ENCODE measurements around the gene OPN4.

The OPN4 gene

DNA sequence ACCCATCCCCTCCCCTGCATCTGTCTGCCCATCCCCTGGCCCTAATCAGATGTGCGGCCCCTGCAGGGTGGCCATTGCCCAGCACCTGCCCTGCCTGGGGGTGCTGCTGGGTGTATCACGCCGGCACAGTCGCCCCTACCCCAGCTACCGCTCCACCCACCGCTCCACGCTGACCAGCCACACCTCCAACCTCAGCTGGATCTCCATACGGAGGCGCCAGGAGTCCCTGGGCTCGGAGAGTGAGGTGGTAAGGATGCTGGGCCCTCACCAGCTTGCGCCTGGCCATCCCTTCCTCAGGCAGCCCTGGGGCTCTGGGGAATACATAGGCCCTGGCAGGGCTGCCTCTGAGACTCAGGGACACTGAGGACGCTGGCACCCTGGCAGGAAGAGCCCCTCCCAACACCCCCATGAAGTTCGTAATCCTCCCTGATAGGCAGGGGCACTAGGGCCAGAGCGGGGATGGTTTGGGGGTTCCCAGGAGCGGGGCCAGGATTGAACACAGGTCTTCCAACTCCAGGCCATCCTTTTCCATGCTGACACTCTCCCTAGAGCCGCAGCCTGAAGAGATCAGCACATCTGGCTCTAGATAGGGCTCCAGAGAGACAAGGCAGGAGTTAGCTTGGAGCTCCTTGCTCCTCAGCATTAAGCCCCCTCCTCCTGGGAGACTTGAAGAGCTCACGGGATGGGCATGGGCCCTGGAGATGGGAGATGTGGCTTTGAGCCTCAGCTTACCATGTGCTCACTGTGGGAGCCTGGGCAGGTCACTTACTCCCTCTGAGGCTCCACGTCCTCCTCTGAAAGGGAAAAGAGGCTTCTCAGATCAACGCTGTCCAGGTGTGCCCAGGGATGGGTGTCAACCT lies 8.1 kb downstream of the OPN4 start:
- no peak for DNase-seq (ENCODE audit: low spot score)

DNA sequence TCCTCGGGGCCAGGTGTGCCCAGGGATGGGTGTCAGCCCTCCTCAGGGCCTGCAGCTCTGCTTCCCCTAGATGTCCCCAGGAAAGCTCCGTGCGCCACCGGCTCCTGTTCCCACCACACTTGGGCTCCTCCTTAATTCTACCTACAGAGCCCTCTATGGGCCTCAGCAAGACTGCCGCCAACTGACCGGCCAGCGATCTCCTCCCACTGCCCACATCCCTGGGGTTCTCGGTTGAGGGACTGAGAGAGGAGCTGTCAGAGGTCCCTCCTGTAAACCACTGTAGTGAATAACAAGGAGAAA lies 8.6 kb downstream of the OPN4 start:
- DNase-seq (ENCODE audit: low spot score), result no peak

DNA sequence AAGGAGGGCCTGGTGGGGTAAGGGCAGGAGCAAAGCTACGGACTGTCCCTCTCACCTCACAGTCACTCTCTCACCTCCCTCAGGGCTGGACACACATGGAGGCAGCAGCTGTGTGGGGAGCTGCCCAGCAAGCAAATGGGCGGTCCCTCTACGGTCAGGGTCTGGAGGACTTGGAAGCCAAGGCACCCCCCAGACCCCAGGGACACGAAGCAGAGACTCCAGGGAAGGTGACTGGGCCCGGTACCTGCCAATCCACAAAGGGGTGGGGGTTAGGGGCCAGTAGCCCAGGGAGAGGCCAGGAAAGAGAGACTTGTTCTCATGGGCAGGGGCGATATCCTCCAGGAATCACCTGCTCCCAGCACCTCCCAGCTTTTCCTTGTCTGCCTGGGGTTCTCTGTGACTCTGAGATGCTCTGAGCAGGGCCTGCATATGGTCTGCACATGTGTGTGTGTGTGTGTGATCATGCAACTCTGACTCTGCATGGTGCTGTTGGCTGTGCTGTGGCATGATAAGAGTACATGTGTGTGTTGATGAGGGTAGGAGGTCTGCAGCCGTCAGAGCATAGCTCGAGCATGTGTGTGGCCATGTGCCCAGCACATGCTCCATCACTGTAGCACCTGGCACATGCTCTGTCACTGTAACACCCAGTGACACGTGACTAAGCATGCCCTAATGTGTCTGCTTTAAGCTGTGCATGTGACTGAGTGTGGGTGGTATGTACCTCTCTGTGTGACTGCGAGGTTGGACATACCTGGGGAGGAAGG lies 9.4 kb downstream of the OPN4 start:
- no peak for DNase-seq (ENCODE audit: low spot score)

DNA sequence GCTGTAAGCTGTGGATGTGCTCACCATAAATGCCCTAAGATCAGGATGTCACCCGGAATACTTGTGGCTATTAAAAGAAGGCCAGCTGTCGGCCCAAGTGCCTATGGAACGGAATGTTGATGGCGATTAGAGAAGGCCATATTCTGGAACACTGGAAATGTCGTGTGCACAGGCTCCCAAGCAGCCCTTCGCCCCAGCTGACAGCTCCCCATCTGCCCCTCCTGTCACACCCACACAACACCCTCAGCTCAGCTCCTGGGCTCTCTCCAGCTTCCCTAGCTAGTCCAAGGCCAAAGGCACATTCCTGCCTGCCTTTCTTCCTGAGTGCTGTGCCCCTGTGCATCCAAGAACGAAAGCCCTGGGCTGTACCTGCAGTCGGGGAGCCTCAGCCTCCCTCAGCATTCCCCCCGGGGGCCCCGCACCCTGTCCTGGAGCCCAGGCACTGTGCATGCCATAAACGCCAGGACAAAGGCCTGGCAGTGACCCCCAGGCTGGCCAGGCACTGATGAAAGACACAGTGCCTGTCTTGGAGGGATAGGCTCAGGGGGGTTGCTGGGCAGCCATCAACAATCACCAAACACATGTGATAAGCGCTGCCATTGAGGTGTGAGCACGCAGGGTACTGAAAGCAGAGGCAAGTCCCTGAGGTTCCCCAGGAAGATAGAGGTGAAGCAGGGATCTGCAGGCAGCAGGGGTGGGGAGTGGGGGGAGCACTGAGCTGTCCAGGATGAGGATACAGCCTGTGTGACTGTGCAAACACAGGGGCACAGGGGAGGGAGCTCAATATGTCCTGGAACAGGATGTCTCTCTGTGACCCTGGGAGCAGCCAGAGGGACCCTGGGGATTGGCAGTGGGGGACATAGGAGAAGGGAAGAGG lies 10.2 kb downstream of the OPN4 start:
- DNase-seq (ENCODE audit: low spot score), result no peak

DNA sequence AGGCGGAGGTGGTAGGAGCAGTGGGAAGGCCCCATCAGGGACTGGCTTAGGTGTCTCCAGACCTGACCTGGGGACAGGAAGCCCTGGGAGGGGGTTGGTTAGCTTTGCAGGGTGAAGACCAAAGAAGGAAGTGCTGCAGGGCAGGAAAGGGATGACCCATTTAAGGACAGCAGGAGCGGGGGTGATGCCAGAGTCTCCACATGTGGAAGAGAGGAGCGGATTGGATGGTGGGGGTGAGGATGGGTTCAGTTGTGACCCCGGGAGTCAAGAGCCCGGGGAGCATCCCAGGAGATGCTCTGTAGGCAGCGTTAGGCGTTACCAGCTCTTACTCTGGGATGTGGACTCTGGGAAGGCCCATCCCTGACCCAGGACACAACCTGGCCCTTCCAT lies 10.9 kb downstream of the OPN4 start:
- no peak for DNase-seq (ENCODE audit: low spot score)

DNA sequence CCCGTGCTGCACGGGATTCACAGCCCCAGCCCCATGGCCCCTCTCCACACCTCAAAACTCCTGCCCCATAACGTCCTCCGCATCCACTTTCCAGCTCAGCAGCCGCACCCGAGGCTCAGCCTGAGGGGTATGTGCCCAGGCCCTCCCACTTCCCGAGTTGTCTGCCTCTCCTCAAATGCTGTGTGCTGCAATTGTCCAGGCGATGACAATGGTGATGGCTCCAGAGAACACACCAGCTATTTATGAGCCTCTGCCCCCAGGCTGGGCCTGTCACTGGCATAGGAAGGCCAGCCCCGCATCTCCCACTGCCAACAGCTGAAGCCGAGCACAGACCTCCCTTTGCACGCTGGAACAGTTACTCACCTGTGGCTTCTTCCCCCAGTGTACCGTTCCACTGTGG lies 11.5 kb downstream of the OPN4 start:
- no peak for DNase-seq (ENCODE audit: low spot score)

DNA sequence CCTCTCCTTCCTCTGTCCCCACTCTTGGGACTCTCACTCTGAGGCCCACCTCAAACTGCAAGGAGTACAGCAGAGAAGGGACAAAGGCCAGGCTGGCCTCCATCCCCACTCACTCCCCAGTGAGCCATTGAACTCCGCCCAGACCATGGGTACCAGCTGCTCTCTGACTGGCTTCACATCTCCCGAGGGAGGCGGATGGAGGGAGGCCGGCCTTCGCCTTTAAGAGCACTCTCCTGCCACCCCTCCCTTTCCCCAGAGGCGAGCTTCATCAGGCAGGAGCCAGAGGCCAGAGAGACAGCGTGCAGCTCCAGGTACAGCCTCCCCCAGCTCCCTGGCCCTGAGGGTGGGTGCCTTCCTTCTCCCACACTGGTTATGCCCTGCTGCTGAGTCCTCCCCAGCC lies 12.2 kb downstream of the OPN4 start:
- DNase-seq (ENCODE audit: low spot score), result no peak

DNA sequence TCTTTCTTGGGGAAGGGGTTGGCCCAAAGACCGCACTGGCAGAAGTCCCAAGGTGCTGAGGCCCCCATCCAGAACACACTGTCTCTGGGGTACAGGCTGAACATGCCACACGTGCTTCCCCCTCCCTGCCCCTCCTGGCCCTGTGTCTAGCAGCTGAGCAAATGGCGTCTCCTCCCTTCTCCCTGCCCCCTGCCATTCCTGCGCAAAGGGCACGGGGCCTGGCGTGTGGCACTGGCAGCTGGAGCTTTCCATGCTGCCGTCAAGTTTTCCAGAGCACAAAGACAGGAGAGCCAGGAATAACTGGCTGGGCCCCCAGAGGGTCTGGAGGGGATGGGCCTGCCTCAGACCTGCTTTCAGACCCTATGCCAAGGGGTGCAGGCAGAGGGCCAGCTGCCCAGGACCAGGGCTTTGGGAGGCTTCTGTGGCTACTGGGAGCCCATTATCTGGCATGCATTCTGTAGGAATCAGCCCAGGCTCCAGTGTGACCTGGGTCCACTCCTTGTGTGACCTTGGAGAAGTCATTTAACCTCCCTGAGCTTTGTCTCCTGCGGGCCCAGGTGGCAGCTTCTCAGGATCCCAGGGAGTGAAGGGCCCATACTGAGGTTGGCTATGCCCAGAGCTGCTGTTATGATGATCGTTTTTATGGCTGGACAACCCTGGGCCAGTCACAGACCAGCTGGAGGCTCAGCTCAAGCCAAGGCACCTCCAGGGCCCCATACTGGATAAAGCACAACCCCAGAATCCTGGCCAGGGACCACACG lies 13.3 kb downstream of the OPN4 start:
- DNase-seq (ENCODE audit: low spot score), result no peak

DNA sequence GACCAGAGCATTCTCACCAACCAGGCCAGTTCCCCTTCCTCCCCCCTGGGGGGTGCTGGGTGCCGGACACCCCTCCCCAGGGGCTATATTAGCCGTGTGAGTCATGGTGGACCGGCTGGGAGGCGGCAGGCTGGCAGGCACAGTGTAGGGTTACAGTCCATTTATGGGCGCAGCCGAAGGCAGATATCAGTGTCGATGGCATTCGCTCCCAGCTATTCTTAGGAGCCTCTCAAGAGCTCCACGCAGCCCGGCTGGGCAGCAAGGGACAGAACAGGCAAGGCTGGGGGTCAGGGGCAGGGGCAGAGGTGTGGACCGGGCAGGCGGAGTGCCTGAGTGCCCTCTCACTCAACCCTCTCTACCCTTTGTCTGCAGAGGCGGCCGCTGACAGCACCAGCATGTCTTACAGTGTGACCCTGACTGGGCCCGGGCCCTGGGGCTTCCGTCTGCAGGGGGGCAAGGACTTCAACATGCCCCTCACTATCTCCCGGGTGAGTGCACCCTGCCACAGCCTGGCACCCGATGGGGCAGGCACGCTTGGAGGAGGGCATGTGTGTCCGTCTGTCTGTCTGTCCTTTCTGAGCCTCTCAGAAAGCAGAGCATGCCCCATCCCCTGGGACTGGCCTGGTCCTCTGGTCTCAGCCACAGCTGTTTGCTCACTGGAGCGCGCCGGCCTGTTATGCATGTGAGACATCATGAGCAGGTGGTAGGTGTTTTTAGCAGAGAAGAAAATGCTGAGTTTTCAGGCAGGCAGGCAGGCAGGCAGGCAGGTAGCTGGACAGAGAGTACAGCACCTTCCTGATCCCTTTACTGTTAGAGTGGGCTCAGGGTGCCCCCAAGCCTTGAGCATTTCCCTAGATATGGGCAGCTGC lies 14.2 kb downstream of the OPN4 start, which contains the start of gene LDB3:
LDB3 (plus strand) TSS at position 215 of the 869 bp plus-strand sequence; CDS start at position 396, 181 bp downstream.
- DNase-seq (ENCODE audit: low spot score), result no peak

DNA sequence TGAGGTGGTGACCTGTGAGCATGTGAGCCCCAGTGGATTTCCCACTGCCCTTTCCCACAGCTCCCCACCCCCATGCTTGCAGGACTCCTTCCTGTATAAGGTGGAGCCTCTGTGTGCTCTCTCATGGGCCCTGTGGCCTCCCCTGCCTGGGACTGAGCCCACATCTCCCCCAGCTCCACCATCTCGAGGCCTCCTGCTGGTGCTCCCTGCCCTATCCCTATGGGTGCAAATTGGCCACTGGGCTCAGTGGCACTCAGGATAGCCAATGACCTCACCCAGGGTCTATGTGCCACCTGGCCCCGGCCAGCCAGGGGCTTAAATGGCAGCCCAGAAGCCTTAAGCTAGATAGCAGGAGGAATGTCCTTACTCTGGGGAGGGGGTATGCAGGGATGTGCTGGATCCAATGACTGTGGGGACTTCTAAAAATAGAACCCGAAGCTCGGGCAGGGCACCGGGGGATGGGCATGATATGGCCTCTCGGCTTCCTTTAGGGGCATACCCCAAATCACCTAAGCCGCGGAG lies 16.0 kb downstream of the OPN4 start:
- no peak for DNase-seq (ENCODE audit: low spot score)

DNA sequence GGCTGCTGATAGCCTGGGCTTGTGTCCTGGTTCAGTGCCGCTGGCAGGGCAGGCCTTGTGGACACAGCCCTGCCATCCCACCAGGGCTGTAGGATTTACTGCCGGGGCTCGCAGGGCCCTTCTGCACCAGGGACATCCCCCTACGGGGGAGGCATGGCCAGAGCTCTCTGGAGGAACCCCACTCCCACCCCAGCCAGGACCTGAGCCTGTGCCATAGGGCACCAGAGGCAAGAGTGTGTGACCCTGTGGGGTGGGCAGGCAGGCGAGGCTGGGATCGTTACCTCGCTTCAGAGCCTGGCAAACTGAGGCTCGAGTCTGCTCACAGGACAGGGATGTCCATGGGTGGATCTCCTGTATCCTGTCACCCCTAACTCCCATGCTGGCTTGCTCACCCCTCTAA lies 16.5 kb downstream of the OPN4 start:
- DNase-seq (ENCODE audit: low spot score), result no peak

DNA sequence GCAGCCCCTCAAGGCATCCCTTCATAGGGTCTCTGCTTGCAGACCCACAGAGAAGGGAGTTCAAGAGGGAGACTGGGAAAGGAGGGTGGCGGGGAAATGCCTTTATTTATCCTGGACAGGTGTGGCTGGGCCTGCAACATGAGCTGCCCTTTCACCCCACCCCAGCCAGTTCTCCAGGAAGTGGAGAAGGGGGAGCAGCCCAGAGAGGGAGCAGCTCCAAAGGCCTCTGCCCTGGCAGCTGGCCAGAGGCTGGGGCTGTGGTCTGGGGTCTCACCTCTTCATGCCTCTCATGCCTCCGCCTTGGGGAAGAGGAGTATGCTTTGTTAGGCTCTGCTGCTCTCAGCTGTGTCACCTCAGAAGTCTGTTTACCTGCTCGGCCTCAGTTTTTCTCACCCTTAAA lies 17.1 kb downstream of the OPN4 start:
- DNase-seq (ENCODE audit: low spot score), result no peak

DNA sequence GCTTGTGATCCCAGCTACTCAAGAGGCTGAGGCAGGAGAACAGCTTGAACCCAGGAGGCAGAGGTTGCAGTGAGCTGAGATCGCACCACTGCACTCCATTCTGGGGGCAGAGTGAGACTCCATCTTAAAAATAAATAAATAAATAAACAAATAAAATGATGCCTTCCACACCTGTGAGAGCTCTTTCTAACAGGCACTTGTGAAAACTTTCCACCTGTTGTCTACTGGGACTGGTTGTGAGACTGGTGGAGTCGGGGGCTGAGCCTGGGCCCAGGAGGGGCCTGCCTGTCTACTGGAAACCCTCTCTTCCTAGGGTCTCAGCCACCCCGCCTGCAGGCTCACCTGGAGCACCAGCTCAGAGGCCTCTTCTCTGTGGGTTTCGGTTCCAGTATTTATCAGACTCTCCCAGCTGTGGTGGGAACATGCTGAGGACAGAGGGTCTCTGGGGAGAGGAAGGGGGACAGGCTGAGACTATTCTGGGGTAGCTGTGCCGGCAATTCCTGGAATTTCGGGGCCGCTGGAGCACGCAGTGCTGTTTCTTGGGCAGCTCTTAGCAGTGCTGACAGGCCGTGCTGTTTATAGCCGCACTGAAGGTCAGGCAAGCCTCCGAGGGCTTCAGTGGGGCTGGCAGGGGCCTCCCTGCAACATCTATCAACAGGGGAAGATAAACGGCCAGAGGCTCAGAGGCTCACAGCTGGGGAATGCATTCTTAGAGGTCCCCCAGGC lies 17.8 kb downstream of the OPN4 start:
- DNase-seq (ENCODE audit: low spot score), result no peak

DNA sequence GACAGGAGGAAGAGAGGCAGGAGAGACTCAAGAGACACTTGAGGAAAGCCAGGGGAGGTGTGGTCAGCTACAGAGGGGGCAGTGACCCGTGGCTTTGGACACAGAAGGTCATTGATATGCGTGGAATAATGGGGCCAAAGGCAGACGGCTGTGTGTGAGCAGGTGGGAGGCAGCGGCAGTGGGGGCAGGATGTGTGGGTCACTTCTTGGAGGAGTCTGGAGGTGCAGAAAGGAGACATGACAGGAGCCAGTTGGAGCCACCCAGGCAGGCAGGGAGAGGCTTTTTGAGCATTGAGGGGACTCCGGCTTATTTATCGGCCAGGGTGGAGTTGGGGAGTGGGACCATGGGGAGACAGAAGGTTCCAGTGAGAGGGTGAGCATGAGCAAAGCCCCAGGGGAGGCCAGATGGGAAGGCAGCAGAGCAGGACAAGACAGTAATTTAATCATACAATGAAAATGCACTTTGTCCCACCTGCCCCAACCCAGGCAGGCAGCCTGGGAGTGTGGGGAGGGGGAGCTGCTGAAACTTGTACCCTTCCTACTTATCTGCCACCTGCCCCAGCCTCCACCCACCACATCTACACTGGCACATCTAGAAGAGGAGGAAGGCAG lies 19.0 kb downstream of the OPN4 start:
- no peak for DNase-seq (ENCODE audit: low spot score)

DNA sequence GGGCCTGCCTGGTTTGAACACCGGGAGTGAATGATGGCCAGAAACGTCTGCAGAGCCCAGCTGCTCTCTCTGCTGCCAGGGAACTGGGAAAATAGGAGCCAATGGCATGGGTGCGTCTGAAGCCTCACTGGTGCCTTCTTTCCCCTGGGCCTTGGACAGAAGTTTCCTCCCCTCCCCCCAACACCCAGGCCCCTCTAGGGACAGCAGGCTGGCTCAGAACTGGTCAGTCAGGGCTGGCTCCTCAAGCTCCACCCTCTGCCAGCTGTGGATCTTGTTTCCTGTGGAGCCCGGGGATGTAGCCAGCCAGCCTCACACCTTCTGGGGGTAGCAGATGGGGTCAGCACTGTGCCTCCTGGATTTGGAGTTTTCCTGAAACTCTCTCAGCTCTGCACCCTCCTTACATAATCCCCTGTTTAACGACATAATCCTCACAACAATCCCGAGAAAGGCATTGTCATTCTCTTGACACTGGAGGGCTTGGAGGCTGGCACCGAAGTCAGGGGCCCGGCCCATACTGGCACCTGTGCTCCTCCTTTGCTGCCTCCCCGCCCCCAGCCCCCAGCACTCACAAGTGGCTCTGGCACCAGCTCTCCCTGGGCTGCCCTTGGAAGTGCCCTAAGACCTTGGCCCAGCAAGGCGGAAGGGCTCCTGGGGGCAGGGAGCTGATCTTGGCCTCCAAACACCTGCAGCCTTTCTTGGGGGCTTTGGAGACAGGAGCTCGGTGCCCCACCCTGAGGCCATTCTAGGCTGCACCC lies 19.7 kb downstream of the OPN4 start:
- DNase-seq (ENCODE audit: low spot score), result no peak

DNA sequence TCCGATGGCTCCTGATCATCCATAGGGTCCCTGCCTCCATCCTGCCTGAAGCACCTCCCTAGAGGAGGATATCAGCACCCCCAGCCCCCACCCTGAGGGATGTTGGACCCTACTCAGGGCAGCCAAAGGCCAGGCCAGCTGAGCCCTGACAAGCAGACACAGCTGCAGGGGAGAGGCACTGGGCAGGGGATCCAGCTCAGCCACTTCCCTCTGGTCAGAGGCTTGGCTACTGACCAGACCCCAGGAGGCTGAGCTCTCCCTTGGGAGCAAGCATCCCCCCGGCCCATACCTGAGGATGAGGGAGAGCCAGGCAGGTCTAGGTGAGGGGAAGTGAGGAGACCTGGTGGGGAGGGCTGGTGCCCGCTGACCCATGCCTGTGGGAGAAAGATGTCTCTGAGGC lies 20.6 kb downstream of the OPN4 start:
- no peak for DNase-seq (ENCODE audit: low spot score)

DNA sequence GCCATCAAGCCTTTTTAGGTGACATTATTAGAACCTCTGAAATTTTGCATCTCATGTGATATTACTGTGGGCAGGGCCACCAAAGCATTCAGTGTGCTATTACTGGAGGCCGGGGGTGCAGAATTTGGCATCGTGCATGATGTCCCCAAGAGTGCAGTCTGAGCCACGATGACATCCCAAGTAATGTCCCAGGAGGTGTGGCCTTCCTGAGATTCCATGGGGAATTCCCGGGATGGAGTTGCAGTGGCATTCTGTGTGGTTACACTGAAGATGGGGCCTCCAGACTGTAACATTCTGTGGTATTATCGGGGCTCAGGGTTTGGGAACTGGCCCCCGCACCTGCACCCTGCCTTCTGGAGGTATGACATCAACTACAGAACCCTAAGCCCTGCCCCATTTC lies 23.0 kb downstream of the OPN4 start:
- no peak for DNase-seq (ENCODE audit: low spot score)

DNA sequence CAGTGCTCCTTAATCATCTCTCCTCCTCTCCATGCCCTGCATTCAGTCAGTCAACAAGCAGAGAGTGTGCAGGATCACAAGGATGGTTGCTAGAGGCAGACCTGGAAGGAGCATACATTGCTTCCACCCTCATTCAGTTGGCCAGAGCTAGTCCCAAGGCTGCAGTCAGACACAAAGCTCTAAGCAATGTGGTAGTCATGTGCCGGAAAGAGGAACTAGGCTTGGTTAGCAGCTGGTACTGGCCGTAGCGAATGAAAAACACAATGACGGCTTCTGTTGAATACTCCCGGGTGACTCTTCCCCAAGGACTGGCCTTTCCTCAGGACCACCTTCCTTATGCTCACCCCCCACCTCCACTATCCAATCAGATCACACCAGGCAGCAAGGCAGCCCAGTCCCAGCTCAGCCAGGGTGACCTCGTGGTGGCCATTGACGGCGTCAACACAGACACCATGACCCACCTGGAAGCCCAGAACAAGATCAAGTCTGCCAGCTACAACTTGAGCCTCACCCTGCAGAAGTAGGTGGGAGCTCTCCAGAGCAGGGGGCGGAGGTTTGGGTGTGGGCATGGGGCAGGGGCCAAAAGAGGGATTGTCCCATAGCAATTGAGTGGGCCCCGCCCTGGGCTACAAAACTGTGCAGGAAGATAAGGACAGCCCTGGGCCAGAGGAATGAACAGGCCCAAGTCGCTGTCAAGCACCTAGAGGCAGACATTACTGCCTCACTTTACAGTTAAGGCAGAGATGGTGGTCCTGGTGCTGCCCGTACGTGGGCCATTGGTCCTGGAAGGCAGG lies 24.8 kb downstream of the OPN4 start:
- DNase-seq (ENCODE audit: low spot score), result no peak
